ENCODE results near the gene LGR5.

- TF ChIP-seq CTCF (IDR thresholded peaks at IDR 0.05) (no peak), POLR2AphosphoS5 (IDR thresholded peaks at IDR 0.05; ENCODE audit: insufficient read depth in 1 of 2, low read depth in 1 of 2) (no peak)
These were observed 18.7 kb upstream of the LGR5 start for GRCh38 chr12:71420775-71421406.

Data from vagina (tissue), 2 donors.